GM12865 (cell line): ENCODE measurements around the gene JOSD1.
"Not testable (repeated sequence)": the region's sequence is repeated elsewhere in the genome, so short reads cannot be mapped to it uniquely, and the experiment has no call there.

Source experiments
- DNase-seq: peaks from one replicate; pipeline ENCODE4 v3.0.0; 2010; ENCODE audit warnings: low read depth
- H3K4me3 ChIP-seq: 2 replicates; pipeline ENCODE4 v1.5.1; 2011; ENCODE audit warnings: mild to moderate bottlenecking, low read depth, low read length, control low read depth
- CTCF ChIP-seq: IDR thresholded peaks from 2 replicates; pipeline ENCODE4 v1.5.1; 2011; ENCODE audit warnings: low read length, control low read depth, low read depth, inconsistent platforms; ENCODE audit not compliant: insufficient read depth; ENCODE audit errors: missing control alignments

Gene JOSD1

GRCh38 chr22:38645430-38645829, 55.3 kb downstream of the JOSD1 start:
- no peak for TF ChIP-seq CTCF
- DNase-seq, result no peak

GRCh38 chr22:38644245-38644644, 56.5 kb downstream of the JOSD1 start:
- H3K4me3 ChIP-seq, DNase-seq: not testable (repeated sequence)

More at GRCh38 chr22:38645430-38645829, 55.3 kb downstream of the JOSD1 start:
- no peak overlapping the region for H3K4me3 ChIP-seq

GRCh38 chr22:38641476-38642040, 59.2 kb downstream of the JOSD1 start:
- no peak overlapping the region for H3K4me3 ChIP-seq
- DNase-seq, result no peak
- no peak for TF ChIP-seq CTCF

DNA sequence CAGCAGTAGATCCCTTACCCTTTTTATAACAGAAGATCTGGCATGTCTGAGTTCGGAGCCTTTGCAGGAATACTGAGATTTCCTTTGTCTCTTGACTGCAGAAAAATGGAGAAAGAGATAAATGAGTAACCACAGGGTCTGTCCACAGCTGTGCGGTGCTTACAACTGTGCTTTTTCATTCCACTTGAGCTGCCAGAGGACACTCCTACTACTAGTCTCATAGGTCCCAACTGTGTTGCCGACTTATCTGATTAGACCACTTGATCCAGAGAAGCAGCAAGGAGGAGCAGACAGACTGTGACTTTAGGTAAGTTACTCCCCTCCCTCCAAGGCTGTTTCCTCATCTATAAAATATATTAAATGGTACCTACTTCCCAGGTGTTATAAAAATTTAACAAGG, 62.0 kb downstream of the JOSD1 start:
- no peak for TF ChIP-seq CTCF
- H3K4me3 ChIP-seq, result no peak overlapping the region
- no peak for DNase-seq

DNA sequence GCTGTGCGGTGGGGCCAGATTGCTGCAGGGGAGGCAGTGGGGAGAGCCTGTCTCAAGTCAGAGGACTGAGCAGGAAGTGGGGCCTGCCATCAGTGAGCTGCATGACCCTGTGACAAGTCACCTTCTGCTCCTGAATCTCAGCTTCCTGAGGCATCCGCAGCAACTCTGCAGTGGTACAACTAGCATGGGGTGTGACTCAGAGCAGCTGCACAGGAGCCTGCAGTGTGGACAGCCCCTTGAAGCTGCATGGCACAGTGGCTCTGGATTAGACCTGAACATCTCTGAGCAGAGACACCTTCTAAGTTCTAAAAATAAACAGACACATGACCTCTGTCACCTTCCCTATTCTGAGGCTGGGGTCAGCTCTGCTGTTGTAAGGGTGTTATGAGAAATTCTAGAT, 62.5 kb downstream of the JOSD1 start:
- H3K4me3 ChIP-seq, result no peak overlapping the region
- DNase-seq, result no peak
- no peak for TF ChIP-seq CTCF
